Muscle of leg (tissue), 11 donors: ENCODE data around the gene INSRR. TPM values are rescaled to one million over a fixed set of nuclear protein-coding genes. Genes with fewer than 3 reads are reported as not detected.

Source experiments
- DNase-seq: peaks from one replicate; pipeline ENCODE4 v3.0.0; 2013
- H3K27ac ChIP-seq: one replicate; pipeline ENCODE4 v1.5.1; 2013; ENCODE audit warnings: mild to moderate bottlenecking, low read length, control low read depth
- H3K27me3 ChIP-seq: one replicate; pipeline ENCODE4 v1.6.1; 2013; ENCODE audit warnings: low read length; ENCODE audit not compliant: control insufficient read depth, insufficient read depth
- H3K36me3 ChIP-seq: one replicate; pipeline ENCODE4 v1.6.1; 2013; ENCODE audit warnings: low read length; ENCODE audit not compliant: control insufficient read depth, insufficient read depth
- H3K4me1 ChIP-seq: one replicate; pipeline ENCODE4 v1.6.1; 2013; ENCODE audit warnings: low read length; ENCODE audit not compliant: control insufficient read depth, insufficient read depth
- H3K4me3 ChIP-seq: one replicate; pipeline ENCODE4 v1.5.1; 2013; ENCODE audit warnings: low read length, control low read depth
- H3K9me3 ChIP-seq: replicated peaks from 2 replicates; pipeline ENCODE4 v1.6.1; 2013; ENCODE audit warnings: low read depth, low read length; ENCODE audit not compliant: control insufficient read depth
- WGBS: methylation state at CpG from one replicate; pipeline ENCODE4 v1.1.5; 2013; ENCODE audit warnings: missing lambda C conversion rate; ENCODE audit not compliant: insufficient coverage; 5-methylcytosine and 5-hydroxymethylcytosine counted together
- polyA plus RNA-seq, 8 donors: library from polyadenylated mRNA; unstranded; fragments of 120-200 nt; gene quantifications; one replicate each; pipeline versions ENCODE4 v1.2.1 to v1.2.3, GENCODE V29; 2013; ENCODE audit warnings: inconsistent platforms in 1 of 8, low replicate concordance in 1 of 8; ENCODE audit not compliant: insufficient read length in 8 of 8, insufficient read depth in 1 of 8
- total RNA-seq: library from RNA; stranded (reverse); fragments of 120-200 nt; gene quantifications from one replicate; pipeline ENCODE4 v1.2.4, GENCODE V29; 2013

The INSRR gene
- total and polyA plus RNA-seq, 9 donors, result 0.18 to 1.2 (median 0.58) TPM

DNA sequence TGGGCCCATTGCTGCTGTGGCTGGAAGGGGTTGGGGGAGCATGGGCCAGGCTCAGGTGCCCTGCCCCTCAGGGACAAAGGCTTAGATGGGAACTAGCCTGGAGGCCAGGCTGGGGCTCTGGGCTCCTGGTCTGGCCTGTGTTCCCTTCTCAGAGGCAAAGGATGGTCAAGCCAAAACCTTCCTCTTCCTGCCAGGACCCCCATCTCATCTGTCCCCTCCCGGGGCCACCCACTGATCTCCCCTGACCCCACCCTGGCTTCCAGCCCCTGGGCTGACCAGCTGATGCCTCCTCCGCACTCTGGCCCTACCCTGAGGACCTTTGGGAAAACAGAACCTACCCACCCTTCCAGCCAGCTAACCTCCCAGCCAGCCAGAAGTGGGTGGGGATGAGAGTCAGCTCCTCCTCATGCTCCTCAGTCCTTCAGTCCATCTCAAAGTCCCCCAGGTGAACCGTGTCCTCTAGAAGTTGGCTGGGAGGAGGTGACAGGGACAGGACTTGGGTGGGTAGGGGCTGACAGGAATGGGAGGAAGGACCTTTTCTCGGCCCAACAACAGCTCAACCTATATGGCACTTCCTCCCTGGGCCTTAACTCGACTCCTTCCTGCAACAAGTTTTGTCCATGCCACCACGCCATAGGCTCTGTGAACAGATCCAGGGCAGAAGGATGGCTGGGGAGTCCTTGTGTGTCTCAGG is 42.1 kb upstream of the INSRR start:
- Histone ChIP-seq H3K27ac (peak overlapping the region; percentile 59), H3K4me1 (peaks cover 82% of the 10 kb centered on the region), H3K9me3 (no peaks in the 10 kb centered on the region), H3K36me3 (peaks cover 5% of the 10 kb centered on the region), H3K27me3 (peaks cover 6% of the 10 kb centered on the region), H3K4me3 (no peak overlapping the region)
- no peak for DNase-seq
- 61% methylated on average over 3 of the region's 6 CpGs for WGBS

- Histone ChIP-seq H3K4me3 (no peak overlapping the region), H3K27ac (peak overlapping the region; percentile 29), H3K9me3 (no peaks in the 10 kb centered on the region), H3K36me3 (peaks cover 3% of the 10 kb centered on the region), H3K4me1 (peaks cover 87% of the 10 kb centered on the region), H3K27me3 (peaks cover 8% of the 10 kb centered on the region)
- 17% methylated on average over 6 of the region's 12 CpGs for WGBS
- peak; percentile 73 for DNase-seq
These were observed 41.2 kb upstream of the INSRR start for GRCh38 chr1:156899956-156900718.

GRCh38 chr1:156898971-156899664 is 40.2 kb upstream of the INSRR start:
- Histone ChIP-seq H3K36me3 (peaks cover 3% of the 10 kb centered on the region), H3K27me3 (peaks cover 13% of the 10 kb centered on the region), H3K4me1 (peaks cover 86% of the 10 kb centered on the region), H3K9me3 (no peaks in the 10 kb centered on the region), H3K27ac (peak overlapping the region; percentile 77), H3K4me3 (no peak overlapping the region)
- WGBS, result 56% methylated on average over 5 of the region's 12 CpGs
- no peak for DNase-seq

DNA sequence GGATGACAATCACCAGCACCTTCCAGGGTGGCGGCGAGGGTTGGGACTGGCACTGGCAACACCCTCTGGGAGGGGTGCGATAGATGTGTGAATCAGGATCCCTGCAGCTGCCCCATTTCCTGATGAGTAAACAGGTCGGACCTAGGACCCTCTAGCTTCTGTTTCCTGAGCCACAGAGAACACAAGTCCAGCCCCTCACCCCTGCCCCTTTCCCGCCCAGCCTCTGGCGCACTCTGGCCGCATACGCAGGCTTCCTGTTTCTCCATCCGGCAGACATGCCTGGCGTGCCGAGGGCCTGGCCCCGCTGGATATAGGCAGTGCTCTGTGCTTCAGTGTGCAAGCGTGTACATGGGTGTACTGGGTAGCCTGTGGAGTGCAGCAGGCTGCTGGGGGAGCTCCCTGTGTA is 39.2 kb upstream of the INSRR start:
- DNase-seq, result peak; percentile 84

GRCh38 chr1:156897078-156897825 is 38.3 kb upstream of the INSRR start:
- Histone ChIP-seq H3K27ac (peak overlapping the region; percentile 77), H3K36me3 (no peaks in the 10 kb centered on the region), H3K4me1 (peaks cover 76% of the 10 kb centered on the region), H3K9me3 (no peaks in the 10 kb centered on the region), H3K4me3 (no peak overlapping the region), H3K27me3 (peaks cover 31% of the 10 kb centered on the region)
- no peak for DNase-seq
- WGBS, result 61% methylated on average over 9 of the region's 14 CpGs

More for the DNA sequence above, 39.2 kb upstream of the INSRR start:
- peak overlapping the region; percentile 77 for H3K27ac ChIP-seq
- peaks cover 22% of the 10 kb centered on the region for H3K27me3 ChIP-seq
- 3% methylated on average over 10 of the region's 13 CpGs for WGBS
- H3K4me3 ChIP-seq, result no peak overlapping the region
- H3K36me3 ChIP-seq, result peaks cover 2% of the 10 kb centered on the region
- H3K4me1 ChIP-seq, result peaks cover 78% of the 10 kb centered on the region
- H3K9me3 ChIP-seq, result no peaks in the 10 kb centered on the region

DNA sequence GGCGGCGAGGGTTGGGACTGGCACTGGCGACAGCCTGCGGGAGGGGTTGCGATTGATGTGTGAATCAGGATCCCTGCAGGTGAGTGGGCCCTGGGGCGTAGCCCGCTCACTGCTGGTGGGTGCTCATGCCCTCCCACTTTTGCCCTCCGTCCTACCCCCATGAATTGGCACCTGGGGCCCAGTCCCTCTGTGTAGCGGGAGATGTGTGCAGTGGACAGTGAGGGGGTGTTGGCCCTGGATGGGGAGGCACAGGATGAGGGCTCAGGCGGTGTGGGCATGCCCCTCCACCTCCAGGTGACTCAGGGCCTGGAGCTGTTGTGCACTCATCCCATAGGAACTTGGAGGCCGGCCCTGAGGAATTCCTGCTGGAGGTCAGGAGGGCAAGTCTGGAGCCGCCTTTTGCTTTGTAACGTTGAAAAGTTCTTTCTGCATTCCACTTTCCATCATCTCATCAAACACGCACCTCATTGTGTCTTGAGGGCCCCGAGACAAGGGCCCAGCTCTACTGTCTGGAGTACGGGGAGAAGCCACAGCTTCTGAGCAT is 37.6 kb upstream of the INSRR start:
- Histone ChIP-seq H3K27ac (peak overlapping the region; percentile 77), H3K27me3 (peaks cover 36% of the 10 kb centered on the region), H3K9me3 (no peaks in the 10 kb centered on the region), H3K4me1 (peaks cover 75% of the 10 kb centered on the region), H3K4me3 (no peak overlapping the region), H3K36me3 (no peaks in the 10 kb centered on the region)
- 74% methylated on average over 10 of the region's 16 CpGs for WGBS
- no peak for DNase-seq

DNA sequence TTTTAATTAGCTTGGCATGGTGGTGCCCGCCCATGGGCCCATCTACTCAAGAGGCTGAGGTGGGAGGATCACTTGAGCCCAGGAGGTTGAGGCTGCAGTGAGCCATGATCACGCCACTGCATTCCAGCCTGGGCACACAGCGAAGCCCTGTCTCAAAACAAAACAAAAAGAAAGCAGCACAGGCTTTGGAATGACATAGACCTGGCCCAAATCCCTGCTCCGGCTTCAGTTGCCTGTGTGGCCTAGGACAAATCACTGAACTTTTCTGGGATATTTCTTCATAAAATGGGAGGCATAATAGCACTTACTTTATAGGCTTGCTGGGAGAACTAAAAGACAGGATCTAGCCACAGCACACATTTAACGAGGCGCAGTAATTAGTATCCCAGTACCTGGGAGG is 37.0 kb upstream of the INSRR start:
- H3K4me3 ChIP-seq, result no peak overlapping the region
- peaks cover 69% of the 10 kb centered on the region for H3K4me1 ChIP-seq
- H3K27ac ChIP-seq, result peak overlapping the region; percentile 87
- H3K27me3 ChIP-seq, result peaks cover 36% of the 10 kb centered on the region
- no peak for DNase-seq
- H3K9me3 ChIP-seq, result no peaks in the 10 kb centered on the region
- no peaks in the 10 kb centered on the region for H3K36me3 ChIP-seq
- WGBS, result 80% methylated on average over 5 of the region's 6 CpGs

- H3K27me3 ChIP-seq, result peaks cover 36% of the 10 kb centered on the region
- H3K36me3 ChIP-seq, result no peaks in the 10 kb centered on the region
- 57% methylated on average over 2 of the region's 4 CpGs for WGBS
- H3K9me3 ChIP-seq, result no peaks in the 10 kb centered on the region
- DNase-seq, result no peak
- H3K4me1 ChIP-seq, result peaks cover 64% of the 10 kb centered on the region
- peak overlapping the region; percentile 87 for H3K27ac ChIP-seq
- peak overlapping the region; percentile 55 for H3K4me3 ChIP-seq
These were observed 36.5 kb upstream of the INSRR start for GRCh38 chr1:156895455-156895812.

GRCh38 chr1:156894711-156895454 is 36.0 kb upstream of the INSRR start:
- DNase-seq, result peak; percentile 74
- H3K4me3 ChIP-seq, result peak overlapping the region; percentile 55
- H3K9me3 ChIP-seq, result no peaks in the 10 kb centered on the region
- peak overlapping the region; percentile 87 for H3K27ac ChIP-seq
- peaks cover 63% of the 10 kb centered on the region for H3K4me1 ChIP-seq
- H3K27me3 ChIP-seq, result peaks cover 36% of the 10 kb centered on the region
- WGBS, result 43% methylated on average over 1 of the region's 12 CpGs
- no peaks in the 10 kb centered on the region for H3K36me3 ChIP-seq
